GM12875 (cell line): Measurements from ENCODE around the gene C14orf93.

Experiments
- H3K4me3 ChIP-seq: one replicate; pipeline ENCODE4 v1.5.1; 2011; ENCODE audit warnings: low read depth, low read length, control low read depth
- CTCF ChIP-seq: IDR thresholded peaks from 2 replicates; pipeline ENCODE4 v1.5.1; 2011; ENCODE audit warnings: low read depth, mild to moderate bottlenecking, control low read depth, inconsistent platforms, low read length, moderate library complexity, borderline replicate concordance; ENCODE audit not compliant: insufficient read depth

C14orf93 gene

GRCh38 chr14:23023022-23023794 lies 13.3 kb upstream of the C14orf93 start:
- no peak overlapping the region for H3K4me3 ChIP-seq
- TF ChIP-seq CTCF = no peak

GRCh38 chr14:23021889-23022442 lies 12.0 kb upstream of the C14orf93 start:
- no peak overlapping the region for H3K4me3 ChIP-seq
- no peak for TF ChIP-seq CTCF

GRCh38 chr14:23021434-23021833 lies 11.5 kb upstream of the C14orf93 start:
- H3K4me3 ChIP-seq = no peak overlapping the region
- TF ChIP-seq CTCF = no peak

- H3K4me3 ChIP-seq = no peak overlapping the region
- TF ChIP-seq CTCF = no peak
These were observed 10.5 kb upstream of the C14orf93 start for GRCh38 chr14:23020143-23021128.

- no peak overlapping the region for H3K4me3 ChIP-seq
- TF ChIP-seq CTCF = no peak
These were observed 8.2 kb upstream of the C14orf93 start for GRCh38 chr14:23018107-23018506.

- H3K4me3 ChIP-seq = no peak overlapping the region
- no peak for TF ChIP-seq CTCF
These were observed 7.1 kb upstream of the C14orf93 start for GRCh38 chr14:23017091-23017490.
